Astrocyte of the hippocampus (primary cell): ENCODE measurements around the gene MLLT3.

Experiments
- DNase-seq: peaks from one replicate; pipeline ENCODE4 v3.0.0; 2011; ENCODE audit warnings: low read depth, low spot score

Gene MLLT3

GRCh38 chr9:20418485-20418884, 203.8 kb downstream of the MLLT3 start:
- no peak for DNase-seq

- no peak for DNase-seq
These were observed 204.8 kb downstream of the MLLT3 start for GRCh38 chr9:20417373-20418080.

DNA sequence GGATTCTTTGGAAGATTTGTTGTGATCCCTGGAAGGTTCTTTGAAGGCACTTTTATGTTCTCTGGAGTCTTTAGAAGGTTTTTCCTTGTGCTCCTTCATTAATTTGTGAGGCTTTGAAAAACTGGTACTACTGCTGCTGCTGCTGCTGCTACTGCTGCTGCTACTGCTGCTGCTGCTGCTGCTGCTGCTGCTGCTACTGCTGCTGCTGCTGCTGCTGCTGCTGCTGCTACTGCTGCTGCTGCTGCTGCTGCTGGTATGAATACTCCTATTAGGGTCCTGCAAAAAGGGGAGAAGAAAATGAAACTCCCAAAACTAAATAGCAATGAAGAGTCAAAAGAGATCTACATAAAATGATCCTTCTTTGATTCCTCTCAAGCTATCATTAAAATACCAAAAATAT, 208.1 kb downstream of the MLLT3 start:
- DNase-seq = no peak

- no peak for DNase-seq
These were observed 212.8 kb downstream of the MLLT3 start for GRCh38 chr9:20409321-20410092.

DNA sequence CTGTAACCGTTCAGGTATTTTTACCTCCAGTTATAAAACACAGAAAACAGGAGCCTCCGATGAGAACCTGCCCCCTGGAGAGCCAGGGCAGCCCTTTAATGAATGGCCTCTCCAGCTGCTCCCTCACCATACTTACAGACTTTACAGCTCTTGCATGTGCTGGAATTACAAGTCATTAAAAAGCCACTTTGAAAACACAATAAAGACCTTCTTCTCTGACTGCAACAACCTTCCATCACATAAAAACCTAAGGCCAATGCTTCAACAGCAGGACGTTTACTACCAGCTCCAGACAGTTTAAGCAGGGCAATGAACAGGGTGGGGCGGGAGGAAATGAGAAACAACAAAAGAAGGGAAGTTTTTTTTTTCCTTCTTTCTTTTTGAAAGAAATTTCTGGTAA, 213.8 kb downstream of the MLLT3 start:
- no peak for DNase-seq

DNA sequence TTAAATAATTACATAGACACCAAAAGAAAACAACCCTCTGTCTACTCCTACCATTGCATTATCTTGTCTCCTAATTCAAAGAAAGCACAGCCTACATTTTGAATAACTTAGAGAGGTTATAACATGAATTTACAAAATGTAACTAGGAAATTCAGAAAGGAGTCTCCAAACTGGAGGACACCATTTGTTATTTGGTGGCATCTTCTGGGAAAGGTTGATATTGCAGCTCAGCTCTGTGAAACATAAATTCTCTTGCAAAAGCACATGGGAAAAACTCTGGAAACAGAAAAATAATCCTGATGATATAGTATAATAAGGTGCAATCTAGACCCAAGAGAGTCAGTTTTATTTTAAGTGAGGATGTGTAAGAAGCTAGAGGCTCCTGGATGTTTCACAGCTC, 215.3 kb downstream of the MLLT3 start:
- no peak for DNase-seq

- no peak for DNase-seq
These were observed 216.0 kb downstream of the MLLT3 start for GRCh38 chr9:20406344-20406743.

DNA sequence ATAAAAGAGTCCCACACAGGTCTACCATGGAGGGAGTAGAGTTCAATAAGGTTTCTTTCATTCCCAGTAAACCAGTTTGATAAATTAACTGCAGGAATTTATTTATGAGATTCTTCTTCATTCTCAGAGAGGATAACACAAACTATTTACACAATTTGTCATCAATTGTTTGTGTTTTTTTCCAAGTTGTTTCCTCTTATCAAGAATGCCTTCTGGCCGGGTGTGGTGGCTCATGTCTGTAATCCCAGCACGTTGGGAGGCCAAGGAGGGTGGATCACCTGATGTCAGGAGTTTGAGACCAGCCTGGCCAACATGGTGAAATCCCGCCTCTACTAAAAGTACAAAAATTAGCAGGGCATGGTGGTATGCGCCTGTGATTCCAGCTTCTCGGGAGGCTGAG, 216.7 kb downstream of the MLLT3 start:
- DNase-seq = no peak

- DNase-seq = no peak
These were observed 217.2 kb downstream of the MLLT3 start for GRCh38 chr9:20405078-20405477.

DNA sequence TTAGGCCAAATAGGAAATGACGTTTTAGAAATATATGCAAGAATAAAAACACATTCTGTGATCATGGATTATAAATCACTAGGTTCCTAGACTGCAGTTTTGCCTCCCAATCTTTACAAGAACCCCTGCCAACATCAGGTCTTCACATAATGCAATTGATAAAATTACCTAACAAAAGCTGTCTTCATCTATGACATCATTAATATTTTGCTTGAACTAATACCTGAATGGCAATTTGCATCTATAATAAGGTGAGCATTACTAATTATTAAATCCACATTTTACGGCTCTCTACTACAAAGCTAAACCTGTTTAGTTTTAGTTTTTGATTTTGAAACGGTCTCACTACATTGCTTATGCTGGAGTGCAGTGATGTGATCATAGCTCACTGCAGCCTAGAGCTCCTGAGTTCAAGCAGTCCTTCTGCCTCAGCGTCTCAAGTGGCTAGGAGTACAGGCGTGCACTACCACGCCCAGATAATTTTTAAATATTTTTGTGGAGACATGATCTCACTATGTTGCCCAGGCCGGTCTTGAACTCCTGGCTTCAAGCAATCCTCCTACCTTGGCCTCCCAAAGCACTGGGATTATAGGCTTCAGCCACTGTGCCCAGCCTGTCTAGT, 218.0 kb downstream of the MLLT3 start:
- no peak for DNase-seq

DNA sequence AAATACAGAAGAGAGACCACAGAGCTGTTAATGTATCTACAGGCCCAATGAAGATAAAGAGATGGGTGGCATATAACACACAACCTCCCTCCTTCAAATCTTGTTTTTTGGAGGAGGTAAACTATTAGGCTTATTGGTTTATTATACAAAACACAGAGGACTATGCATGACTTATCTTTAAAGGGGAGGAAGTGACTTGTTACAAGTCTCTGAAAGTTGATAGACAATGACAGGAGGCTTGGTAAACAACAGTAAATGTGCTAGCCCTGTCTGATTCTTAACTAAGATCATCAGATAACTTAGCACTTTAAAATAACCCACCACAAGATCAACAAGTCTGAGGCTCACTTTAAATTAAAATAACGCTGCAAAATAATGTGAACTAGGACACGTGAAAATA, 219.0 kb downstream of the MLLT3 start:
- no peak for DNase-seq

- peak; percentile 11 for DNase-seq
These were observed 219.9 kb downstream of the MLLT3 start for GRCh38 chr9:20402273-20402875.

DNA sequence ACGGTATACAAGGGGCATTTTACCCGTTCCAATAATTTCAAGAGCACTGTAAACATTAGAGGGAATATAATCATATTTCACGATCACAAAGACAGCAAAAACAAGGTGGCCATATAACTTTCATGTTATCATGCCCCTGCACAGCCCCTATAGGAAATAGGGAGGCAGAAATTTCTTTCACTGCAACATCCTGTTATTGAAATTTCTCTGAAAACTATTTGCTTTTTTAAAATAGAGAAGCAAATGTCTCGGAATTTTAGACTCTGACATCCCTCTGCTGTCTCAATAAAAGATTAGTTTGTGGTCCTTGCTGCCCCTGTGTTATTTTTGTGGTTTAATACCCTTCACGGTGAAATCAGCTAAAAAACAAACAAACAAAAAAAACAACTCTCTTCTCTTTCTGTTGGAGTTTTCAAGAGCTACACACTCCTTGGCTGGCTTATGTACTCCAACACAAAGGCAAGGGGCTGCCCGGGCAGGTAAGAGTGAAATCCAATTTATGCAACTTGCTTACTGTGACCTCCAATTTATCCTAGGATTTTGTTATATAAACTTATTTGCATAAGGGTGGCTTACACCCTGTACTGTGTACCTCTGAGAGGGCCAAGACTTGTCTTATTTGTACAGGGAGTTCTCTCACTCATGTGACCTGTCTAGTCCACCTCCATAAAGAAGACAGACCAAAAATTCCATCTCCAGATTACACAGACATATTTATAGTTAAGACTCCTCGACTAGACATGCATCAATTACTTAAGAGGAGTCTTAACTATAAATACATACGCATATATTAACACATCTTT, 223.6 kb downstream of the MLLT3 start:
- DNase-seq = no peak

DNA sequence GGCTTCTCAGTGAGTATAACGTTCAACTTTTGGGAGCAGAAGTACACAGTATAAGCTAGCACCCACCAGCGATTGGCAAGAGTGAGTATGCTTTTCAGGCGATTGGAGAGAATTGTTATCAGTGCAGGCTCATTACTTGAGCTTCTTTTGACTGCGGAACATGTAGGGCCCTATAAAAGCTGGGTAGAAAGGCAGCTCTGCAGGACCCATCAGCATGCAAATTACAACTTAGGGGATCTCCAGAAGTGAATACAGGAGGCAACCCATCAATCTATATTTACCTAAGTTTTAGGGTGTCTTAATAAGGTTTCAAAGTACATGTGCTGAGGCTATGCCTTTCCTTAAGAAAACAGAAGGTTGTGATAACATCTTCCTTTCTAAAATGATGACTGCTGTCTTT, 225.0 kb downstream of the MLLT3 start:
- no peak for DNase-seq

GRCh38 chr9:20396509-20396908, 225.8 kb downstream of the MLLT3 start:
- no peak for DNase-seq

DNA sequence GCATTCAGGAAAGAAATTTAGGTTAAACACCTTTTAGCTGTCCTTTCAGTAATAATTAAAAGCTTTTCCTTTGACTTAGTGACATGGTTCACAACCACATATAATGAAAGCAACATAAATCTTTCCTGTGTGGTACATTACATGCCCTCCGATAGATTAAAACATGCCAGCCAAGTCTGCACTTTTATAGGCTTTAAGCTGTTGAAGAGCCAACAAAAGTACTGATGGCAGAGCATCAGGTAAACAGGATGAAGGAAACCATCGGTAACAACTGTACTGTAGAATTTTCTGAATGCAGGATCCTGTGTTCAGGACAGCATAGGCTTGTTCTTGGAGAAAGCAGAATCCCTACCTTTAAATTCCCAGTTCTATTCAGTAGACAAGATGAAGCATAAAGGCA, 226.6 kb downstream of the MLLT3 start:
- no peak for DNase-seq

- no peak for DNase-seq
These were observed 227.3 kb downstream of the MLLT3 start for GRCh38 chr9:20394969-20395368.

GRCh38 chr9:20391208-20391607, 231.1 kb downstream of the MLLT3 start:
- DNase-seq = no peak

- no peak for DNase-seq
These were observed 231.9 kb downstream of the MLLT3 start for GRCh38 chr9:20390400-20390799.

DNA sequence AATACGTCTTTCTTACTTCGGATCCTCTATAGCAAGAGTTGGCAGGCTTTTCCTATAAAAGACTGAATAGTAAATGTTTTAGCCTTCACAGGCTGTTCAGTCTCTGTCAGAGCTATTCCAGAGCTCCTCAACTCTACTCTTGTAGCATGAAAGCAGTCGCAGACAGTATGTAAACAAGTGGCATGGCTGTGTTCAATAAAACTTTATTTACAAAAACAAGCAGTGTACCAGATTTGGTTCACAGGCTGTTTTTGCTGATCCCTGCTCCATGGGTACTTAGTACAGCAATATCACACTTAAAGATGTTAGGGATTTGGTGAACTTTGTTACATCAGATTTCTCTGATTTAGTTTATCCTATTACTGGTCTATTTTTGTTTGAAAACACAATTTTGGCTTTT, 235.2 kb downstream of the MLLT3 start:
- DNase-seq = no peak

GRCh38 chr9:20384642-20385041, 237.7 kb downstream of the MLLT3 start:
- DNase-seq = no peak
